Activated CD8-positive, alpha-beta memory T cell treated with anti-CD3 and anti-CD28 coated beads, Interleukin-2, amount 10 ng/mL, durations not matched to agents 7 days and 5 days (primary cell): Measurements from ENCODE around the gene KCNQ2. TPM values are rescaled to one million over a fixed set of nuclear protein-coding genes. Genes with fewer than 3 reads are reported as not detected.
"Not testable (repeated sequence)": the region's sequence is repeated elsewhere in the genome, so short reads cannot be mapped to it uniquely, and the experiment has no call there.

ENCODE experiments used
- ATAC-seq: fragments of 150-1000 bp; cut with Tn5 transposase; one replicate; pipeline ENCODE4 v1.10.0; 2021; ENCODE audit warnings: moderate library complexity
- CTCF ChIA-PET: fragments of 350-600 bp; sonication (Branson Sonifier 250); formaldehyde crosslinking; loops from one replicate; lab custom pipeline; 2021; ENCODE audit warnings: antibody characterized with exemption; lab: Charles Lee
- DNase-seq: peaks from one replicate; pipeline ENCODE4 v3.0.0-alpha.2; 2020
- H3K27ac Mint-ChIP-seq: one replicate; pipeline ENCODE4 v1.8.0; 2021; ENCODE audit warnings: mild to moderate bottlenecking, mixed read lengths
- H3K27me3 Mint-ChIP-seq: one replicate; pipeline ENCODE4 v1.8.0; 2021; ENCODE audit warnings: mixed read lengths
- H3K36me3 Mint-ChIP-seq: one replicate; pipeline ENCODE4 v1.8.0; 2021; ENCODE audit warnings: mild to moderate bottlenecking, mixed read lengths
- H3K4me1 Mint-ChIP-seq: one replicate; pipeline ENCODE4 v1.8.0; 2021; ENCODE audit warnings: mixed read lengths
- H3K4me3 Mint-ChIP-seq: one replicate; pipeline ENCODE4 v1.8.0; 2021; ENCODE audit warnings: mild to moderate bottlenecking, moderate library complexity, mixed read lengths
- H3K9me3 Mint-ChIP-seq: one replicate; pipeline ENCODE4 v1.8.0; 2022; ENCODE audit warnings: low read depth, mixed read lengths
- total RNA-seq, 2 experiments: library from RNA; stranded (reverse); gene quantifications; one replicate each; pipeline ENCODE4 v1.2.3, GENCODE V29; 2021

KCNQ2 gene
- total RNA-seq = under 1 TPM in 1 of 2 experiments, not detected in 1; 0.05 TPM

DNA sequence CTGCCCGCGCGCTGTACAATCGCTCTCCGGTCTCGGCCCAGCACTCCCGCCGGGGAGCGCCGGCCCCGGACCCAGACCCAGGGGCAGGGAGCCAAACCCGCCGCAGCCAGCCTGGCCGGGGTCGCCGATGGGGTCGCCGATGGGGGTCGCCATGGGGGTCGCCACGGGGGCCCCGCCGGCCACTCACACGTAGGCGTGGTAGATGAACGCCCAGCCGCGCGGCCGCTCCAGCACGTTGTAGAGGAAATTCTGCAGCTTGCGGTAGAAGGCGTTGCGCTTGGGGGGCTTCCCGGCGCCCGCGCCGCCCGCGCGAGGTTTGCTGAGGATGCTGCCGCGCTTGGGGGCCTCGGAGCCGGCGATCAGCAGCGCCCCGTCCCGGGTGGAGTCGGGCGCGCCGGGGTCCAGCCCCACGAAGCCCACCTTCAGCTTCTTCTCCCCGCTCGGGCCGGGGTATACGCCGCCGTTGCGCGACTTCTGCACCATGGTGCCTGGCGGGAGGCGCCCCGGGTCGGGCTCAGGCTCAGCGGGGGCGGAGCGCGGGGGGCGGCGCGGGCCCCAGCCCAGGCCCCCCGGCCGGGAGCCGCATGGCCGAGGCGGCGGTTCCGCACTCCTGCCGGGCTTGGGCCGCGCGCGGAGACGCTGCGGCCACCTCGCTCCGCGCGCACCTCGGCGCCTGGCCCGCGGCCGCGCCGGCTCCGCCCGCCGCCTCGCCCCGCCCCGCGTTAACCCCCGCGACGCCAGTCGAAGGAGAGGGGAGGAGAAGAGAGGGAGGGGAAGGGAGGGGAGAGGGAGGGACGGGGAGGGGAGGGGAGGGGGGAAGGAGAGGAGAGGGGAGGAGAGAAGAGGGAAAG, at the start of gene KCNQ2:
KCNQ2 (minus strand) TSS at position 675 of the 851 bp plus-strand sequence; CDS start at position 483, 192 bp downstream.
- Mint-ChIP-seq H3K4me1 (peaks cover 2% of the 10 kb centered on the region), H3K9me3 (no peaks in the 10 kb centered on the region), H3K4me3 (no peak within 1 kb of the TSS), H3K27ac (no peak within 1 kb of the TSS), H3K36me3 (no peaks in the 10 kb centered on the region), H3K27me3 (peaks cover 41% of the 10 kb centered on the region)
- CTCF ChIA-PET = no interaction called here
- DNase-seq = no peak
- no peak for ATAC-seq

DNA sequence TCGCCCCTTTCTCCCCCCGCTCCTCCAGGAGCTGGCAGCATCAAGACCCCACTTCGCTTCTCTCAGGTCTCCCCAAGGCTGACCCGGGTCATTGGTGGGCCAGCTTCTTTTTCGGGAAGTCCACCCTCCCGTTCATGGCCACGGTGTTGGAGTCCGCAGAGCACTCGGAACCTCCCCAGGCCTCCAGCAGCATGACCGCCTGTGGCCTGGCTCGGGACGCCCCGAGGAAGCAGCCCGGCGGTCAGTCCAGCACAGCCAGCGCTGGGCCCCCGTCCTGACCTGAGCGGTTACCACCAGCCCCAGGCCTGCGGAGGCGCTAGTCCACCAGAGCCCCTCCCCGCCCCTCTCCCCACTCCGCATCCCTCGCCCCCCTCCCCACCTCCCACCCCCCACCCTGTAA, 49.1 kb upstream of the KCNQ2 start:
- Mint-ChIP-seq H3K9me3 (peaks cover 2% of the 10 kb centered on the region), H3K36me3 (peaks cover 28% of the 10 kb centered on the region), H3K27me3 (no peaks in the 10 kb centered on the region), H3K27ac (peak overlapping the region; percentile 74), H3K4me3 (peak overlapping the region; percentile 75), H3K4me1 (peaks cover 10% of the 10 kb centered on the region)
- no peak for DNase-seq
- ATAC-seq = no peak
- CTCF ChIA-PET = interaction anchor here (0.9 to 2.0 kb wide), 12 partner anchors 9 to 452 kb away, joined by 3 to 18 read pairs (median 5); partner anchors contain the start of genes PTK6 and UCKL1

DNA sequence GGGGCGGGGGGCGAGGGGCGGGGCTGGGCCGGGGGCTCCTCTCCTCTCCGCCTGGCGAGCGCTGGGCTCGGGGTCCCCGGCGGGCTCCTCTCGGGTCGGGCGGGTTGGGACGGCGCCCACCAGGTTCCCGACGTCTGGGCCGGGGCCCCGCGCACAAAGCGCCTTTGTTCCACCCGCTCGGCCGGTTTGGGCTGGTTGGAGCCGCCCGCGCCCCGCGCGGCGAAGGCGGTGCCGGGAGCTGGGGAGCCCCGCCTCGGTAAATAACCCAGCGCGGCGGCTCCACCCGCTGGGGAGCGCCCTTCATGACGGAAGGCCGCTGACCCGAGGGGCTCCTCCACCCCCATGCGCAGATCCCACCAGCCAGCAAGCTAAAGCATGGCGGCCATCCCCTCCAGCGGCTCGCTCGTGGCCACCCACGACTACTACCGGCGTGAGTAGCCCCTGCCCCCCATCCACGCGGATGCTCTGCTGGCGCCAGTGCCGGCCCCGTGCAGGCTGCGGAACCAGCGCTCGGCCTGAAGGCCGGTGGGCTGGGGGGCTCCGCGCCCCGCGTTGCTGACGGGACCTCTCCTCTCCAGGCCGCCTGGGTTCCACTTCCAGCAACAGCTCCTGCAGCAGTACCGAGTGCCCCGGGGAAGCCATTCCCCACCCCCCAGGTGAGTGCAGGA, 48.6 kb upstream of the KCNQ2 start:
- CTCF ChIA-PET = interaction anchor here (0.9 to 2.0 kb wide), 14 partner anchors 13 to 453 kb away, joined by 3 to 18 read pairs (median 5); partner anchors contain the start of genes PTK6 and UCKL1
- peak overlapping the region; percentile 75 for H3K4me3 Mint-ChIP-seq
- H3K4me1 Mint-ChIP-seq = peaks cover 10% of the 10 kb centered on the region
- ATAC-seq (peak; percentile 63), DNase-seq (peak; percentile 85)
- peaks cover 2% of the 10 kb centered on the region for H3K9me3 Mint-ChIP-seq
- H3K27me3 Mint-ChIP-seq = no peaks in the 10 kb centered on the region
- peak overlapping the region; percentile 74 for H3K27ac Mint-ChIP-seq
- peaks cover 28% of the 10 kb centered on the region for H3K36me3 Mint-ChIP-seq

DNA sequence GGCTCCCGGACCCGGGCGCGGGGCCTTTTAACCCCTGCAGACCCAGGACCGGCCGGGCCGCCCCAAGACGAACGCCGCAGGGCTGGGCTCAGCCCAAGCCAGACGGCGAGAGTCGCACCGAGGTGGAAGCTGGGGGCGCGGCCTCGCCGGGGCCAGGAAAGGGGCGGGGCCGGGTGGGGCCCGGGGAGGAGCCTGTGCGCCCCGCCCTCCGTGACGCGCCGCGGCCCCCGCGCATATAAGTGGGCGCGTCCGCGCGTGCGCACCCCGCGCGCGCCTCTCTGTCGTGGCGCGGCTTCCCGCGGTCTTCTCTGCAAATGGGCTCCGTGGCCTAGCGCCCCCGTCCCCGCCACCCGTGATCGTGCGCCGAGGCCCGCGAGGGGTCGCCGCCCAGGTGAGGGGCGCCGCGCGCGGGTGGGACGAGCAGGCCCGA, 48.1 kb upstream of the KCNQ2 start, which contains the start of gene PPDPF:
PPDPF (plus strand) TSS at position 262 of the 430 bp plus-strand sequence. CDS start 544 bp downstream, outside the sequence.
- ATAC-seq (peak; percentile 82), DNase-seq (peak; percentile 87)
- no peaks in the 10 kb centered on the region for H3K27me3 Mint-ChIP-seq
- peaks cover 2% of the 10 kb centered on the region for H3K9me3 Mint-ChIP-seq
- CTCF ChIA-PET = interaction anchor here (0.9 to 2.0 kb wide), 14 partner anchors 14 to 453 kb away, joined by 3 to 18 read pairs (median 5); partner anchors contain the start of genes PTK6 and UCKL1
- peak within 1 kb of the TSS; percentile 74 for H3K27ac Mint-ChIP-seq
- H3K4me3 Mint-ChIP-seq = peak within 1 kb of the TSS; percentile 75
- peaks cover 28% of the 10 kb centered on the region for H3K36me3 Mint-ChIP-seq
- peaks cover 10% of the 10 kb centered on the region for H3K4me1 Mint-ChIP-seq

DNA sequence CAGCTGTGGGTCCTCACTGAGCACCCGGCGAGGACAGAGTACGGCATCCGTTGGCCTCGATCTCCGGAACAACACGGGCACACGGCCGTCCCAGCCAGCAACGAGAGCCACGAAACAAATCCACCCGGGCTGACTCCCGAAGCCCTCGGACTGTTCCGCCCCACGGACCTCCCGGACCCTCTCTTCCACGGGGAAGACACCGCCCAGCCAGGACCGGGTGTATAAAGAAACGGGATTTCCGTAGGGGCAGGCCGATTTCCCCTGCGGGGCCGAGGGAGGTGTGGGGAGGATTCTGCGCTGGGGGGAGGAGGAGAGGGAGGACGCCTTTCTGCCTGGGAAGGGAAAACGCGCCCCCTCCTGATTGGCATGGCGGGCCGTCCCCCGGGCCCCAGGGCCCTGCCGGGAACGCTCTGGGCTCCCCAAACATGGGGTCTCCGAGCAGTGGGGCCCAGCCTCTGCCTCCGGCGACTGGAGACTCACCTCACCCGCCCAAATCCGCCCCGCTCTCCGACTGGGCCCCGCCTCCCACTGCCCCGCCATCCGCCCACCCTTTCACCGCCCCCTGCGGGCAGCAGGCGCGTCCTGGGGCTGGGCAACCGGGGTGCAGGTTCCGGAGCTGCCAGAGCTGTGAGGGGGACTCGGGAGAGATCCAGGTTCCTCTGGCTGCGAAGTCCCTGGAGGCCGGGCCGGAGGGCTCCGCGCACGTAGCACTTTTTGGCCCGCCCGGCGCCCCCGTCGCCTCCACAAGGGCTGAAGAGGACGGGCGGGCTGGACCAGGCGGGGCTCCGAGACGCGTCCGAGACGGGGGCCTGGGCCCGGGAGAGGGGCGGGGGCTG, 47.4 kb upstream of the KCNQ2 start:
- DNase-seq (peak; percentile 86), ATAC-seq (peak; percentile 71)
- H3K9me3 Mint-ChIP-seq = peaks cover 4% of the 10 kb centered on the region
- H3K27me3 Mint-ChIP-seq = peaks cover 3% of the 10 kb centered on the region
- peak overlapping the region; percentile 66 for H3K27ac Mint-ChIP-seq
- peaks cover 29% of the 10 kb centered on the region for H3K36me3 Mint-ChIP-seq
- peaks cover 10% of the 10 kb centered on the region for H3K4me1 Mint-ChIP-seq
- H3K4me3 Mint-ChIP-seq = peak overlapping the region; percentile 66
- CTCF ChIA-PET = interaction anchor here (0.9 to 2.7 kb wide), 12 partner anchors 17 to 454 kb away, joined by 3 to 18 read pairs (median 5); partner anchors contain the start of genes PTK6 and UCKL1

DNA sequence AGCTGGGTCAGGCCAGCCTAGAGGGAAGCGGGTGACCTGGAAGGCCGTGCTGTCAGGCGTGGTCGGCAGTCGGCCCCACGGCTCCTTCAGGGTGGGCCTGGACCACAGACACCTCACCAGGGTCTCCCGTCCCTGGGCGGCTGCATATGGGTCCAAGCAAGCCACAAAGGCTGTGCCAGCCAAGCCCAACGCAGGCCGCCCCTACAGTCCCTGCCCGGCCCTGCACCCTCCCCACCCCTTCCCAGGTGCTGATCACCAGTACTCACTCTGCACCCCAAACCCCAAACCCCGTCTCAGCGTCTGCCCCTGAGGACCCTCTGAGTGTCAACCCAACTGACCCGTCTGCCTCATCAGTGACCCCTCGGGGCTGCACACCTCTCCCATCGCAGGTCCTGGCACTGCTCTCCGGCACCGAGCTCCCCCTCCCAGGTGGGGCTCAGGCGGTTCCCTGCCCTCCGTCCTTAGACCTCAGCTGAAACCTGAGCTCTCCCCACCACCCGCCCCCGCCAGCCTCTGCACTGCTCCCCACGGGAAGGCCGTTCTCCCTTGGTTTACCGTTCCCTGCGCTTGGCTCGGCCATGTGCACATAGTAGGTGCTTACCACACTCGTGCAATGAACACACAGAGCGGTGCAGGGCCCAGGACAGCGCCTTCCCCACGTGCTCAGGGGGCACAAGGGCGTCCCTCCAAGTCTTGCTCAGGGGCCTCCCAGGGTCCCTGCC, 46.7 kb upstream of the KCNQ2 start:
- DNase-seq = no peak
- H3K4me1 Mint-ChIP-seq = peaks cover 10% of the 10 kb centered on the region
- H3K9me3 Mint-ChIP-seq = peaks cover 4% of the 10 kb centered on the region
- no peak for ATAC-seq
- peaks cover 27% of the 10 kb centered on the region for H3K36me3 Mint-ChIP-seq
- CTCF ChIA-PET = interaction anchor here (2.7 kb wide), 2 partner anchors 19 to 23 kb away, joined by 10 to 11 read pairs; partner anchors contain the start of gene PTK6
- H3K4me3 Mint-ChIP-seq = peak overlapping the region; percentile 66
- peak overlapping the region; percentile 66 for H3K27ac Mint-ChIP-seq
- H3K27me3 Mint-ChIP-seq = peaks cover 6% of the 10 kb centered on the region

DNA sequence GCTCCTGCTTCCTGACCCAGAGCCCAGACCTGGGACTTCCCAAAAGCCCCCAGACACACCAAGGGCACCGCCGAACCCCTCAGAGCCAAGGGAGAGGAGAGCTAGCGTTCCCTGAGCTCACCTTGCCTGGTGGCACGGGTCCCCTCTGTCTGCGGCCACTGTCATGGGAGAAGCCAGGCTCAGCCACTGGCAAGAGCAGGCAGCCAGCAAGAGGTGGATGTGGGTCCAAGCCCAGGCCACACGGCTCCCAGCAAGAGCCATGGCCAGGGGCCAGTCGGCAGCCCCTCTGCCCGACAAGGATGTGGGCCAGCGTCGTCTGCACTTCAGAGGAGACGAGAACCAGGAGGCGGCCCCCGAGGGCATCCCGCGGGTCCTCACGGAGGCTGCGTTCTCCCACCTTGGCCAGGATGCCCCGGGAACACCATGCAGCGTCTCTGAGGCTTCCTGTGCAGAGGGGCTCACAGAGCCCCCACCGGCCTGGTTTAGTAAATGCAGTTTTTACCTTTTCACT, 46.0 kb upstream of the KCNQ2 start:
- Mint-ChIP-seq H3K9me3 (peaks cover 2% of the 10 kb centered on the region), H3K36me3 (peaks cover 21% of the 10 kb centered on the region), H3K4me1 (peaks cover 10% of the 10 kb centered on the region), H3K27ac (no peak overlapping the region), H3K27me3 (peaks cover 12% of the 10 kb centered on the region), H3K4me3 (peak overlapping the region; percentile 66)
- no peak for ATAC-seq
- DNase-seq = no peak
- CTCF ChIA-PET = interaction anchor here (2.7 kb wide), 2 partner anchors 19 to 22 kb away, joined by 10 to 11 read pairs; partner anchors contain the start of gene PTK6

DNA sequence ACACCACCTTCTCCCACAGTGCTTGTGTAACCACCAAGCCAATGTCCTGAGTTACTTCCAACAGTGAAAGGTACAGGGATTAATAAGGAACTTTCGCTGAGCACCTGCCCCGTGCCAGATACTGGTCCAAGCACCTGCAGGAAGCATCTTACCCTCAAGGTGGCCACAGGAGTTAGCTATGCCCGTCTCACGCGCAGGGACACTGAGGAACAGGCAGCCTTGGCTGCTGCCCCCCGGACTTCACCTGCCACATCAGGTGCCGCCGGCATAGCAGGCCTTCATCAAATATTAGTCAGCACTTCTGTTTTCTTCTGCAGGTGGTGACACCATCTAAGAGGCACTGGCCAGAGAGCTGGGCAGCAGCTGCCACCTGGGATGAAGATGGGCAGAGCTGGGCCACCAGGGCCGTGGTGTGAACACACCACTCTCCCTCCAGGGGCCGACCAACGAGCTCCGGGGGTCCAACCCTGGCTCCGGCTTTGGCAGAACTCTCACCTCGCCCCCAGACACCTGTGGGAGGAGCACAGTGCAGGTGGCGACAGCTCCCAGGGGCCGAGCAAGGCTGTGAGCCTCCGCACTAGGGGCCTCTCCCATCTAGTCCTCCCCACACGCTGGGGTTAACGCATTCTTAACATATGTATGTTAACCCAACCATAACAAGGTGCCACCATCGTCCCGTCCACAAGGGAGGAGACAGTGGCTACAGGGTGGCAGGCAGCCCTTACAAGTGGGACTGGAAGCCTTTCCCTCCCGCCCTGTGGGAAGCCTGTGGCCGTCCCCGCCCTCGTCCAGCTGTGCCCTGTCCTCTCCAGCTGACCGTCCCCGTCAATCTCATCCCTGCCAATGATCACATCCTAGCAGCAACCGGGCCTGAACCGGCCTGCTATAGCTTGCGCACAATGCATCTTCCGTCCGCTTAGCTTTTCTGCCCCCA, 45.2 kb upstream of the KCNQ2 start:
- Mint-ChIP-seq H3K4me3 (no peak overlapping the region), H3K27ac (no peak overlapping the region), H3K9me3 (peaks cover 2% of the 10 kb centered on the region), H3K36me3 (peaks cover 14% of the 10 kb centered on the region), H3K27me3 (peaks cover 20% of the 10 kb centered on the region), H3K4me1 (peaks cover 9% of the 10 kb centered on the region)
- no peak for ATAC-seq
- CTCF ChIA-PET = interaction anchor here (2.7 kb wide), 2 partner anchors 20 to 21 kb away, joined by 10 to 11 read pairs; partner anchors contain the start of gene PTK6
- DNase-seq = no peak

DNA sequence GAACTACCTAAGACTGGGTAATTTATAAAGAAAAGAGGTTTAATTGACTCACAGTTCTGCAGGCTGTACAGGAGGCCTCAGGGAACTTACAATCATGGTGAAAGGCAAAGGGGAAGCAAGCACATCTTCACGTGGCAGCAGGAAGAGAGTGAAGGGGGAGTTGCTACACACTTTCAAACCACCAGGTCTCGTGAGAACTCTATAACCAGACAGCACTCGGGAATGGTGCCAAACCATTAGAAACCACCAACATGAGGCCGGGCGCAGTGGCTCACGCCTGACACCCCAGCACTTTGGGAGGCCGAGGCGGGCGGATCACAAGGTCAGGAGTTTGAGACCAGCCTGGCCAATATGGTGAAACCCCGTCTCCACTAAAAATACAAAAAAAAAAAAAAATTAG, 42.1 kb upstream of the KCNQ2 start:
- H3K27ac Mint-ChIP-seq, CTCF ChIA-PET, H3K9me3 Mint-ChIP-seq, ATAC-seq, H3K4me1 Mint-ChIP-seq, H3K4me3 Mint-ChIP-seq, DNase-seq, H3K36me3 Mint-ChIP-seq: not testable (repeated sequence)
- H3K27me3 Mint-ChIP-seq = peaks cover 40% of the 10 kb centered on the region

DNA sequence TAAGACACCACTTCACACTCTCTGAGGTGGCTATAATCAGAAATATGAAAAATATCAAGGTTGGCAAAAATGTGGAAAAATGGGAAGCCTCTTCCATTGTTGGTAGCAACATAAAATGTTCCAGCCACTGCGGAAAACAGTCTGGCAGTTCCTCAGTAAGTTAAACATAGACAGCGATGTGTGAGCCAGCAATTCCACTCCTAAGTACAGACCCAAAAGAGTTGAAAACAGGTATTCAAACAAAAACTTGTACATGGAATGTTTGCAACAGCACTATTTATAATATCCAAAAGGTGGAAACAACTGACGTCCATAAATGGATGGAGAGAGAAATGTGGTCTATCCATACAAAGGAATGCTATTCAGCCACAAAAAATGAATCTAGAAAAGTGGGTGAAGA, 40.8 kb upstream of the KCNQ2 start:
- peaks cover 2% of the 10 kb centered on the region for H3K9me3 Mint-ChIP-seq

DNA sequence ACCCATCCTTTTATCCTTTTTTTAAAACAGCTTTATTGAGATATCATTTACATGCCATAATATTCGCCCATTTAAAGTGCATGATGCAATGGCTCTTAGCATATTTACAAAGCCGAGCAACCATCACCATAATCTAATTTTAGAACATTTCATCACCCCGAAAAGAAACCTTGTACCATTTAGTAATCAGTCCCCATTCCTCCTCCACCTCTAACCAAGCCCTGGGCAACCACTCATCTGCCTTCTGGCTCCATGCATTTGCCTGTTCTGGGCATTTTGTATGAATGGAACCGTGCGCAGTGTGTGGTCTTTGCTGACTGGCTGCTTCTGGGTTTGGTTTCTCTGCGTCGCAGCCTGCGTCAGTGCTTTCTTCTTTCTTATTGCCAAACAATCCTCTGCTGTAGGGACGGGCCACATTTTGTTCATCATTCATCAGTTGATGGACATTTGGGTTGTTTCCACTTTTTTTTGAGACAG, 36.7 kb upstream of the KCNQ2 start:
- CTCF ChIA-PET = interaction anchor here (0.8 to 1.3 kb wide), 2 partner anchors 13 to 28 kb away, joined by 3 to 4 read pairs; partner anchors contain the start of gene PTK6
- DNase-seq (no peak), ATAC-seq (no peak)
- no peak overlapping the region for H3K27ac Mint-ChIP-seq
- H3K36me3 Mint-ChIP-seq = no peaks in the 10 kb centered on the region
- H3K27me3 Mint-ChIP-seq = peaks cover 52% of the 10 kb centered on the region
- peaks cover 12% of the 10 kb centered on the region for H3K4me1 Mint-ChIP-seq
- no peaks in the 10 kb centered on the region for H3K9me3 Mint-ChIP-seq
- no peak overlapping the region for H3K4me3 Mint-ChIP-seq

More for the DNA sequence above, 40.8 kb upstream of the KCNQ2 start:
- ATAC-seq = no peak
- no peak for DNase-seq
- H3K4me1 Mint-ChIP-seq = peaks cover under 1% of the 10 kb centered on the region
- CTCF ChIA-PET = no interaction called here
- no peak overlapping the region for H3K4me3 Mint-ChIP-seq
- peaks cover 48% of the 10 kb centered on the region for H3K27me3 Mint-ChIP-seq
- H3K36me3 Mint-ChIP-seq = peaks cover 2% of the 10 kb centered on the region
- H3K27ac Mint-ChIP-seq = no peak overlapping the region
